Mucosa of stomach (tissue), 1 donor: ENCODE results near the gene ISCA2.

ENCODE experiments used
- H3K27me3 ChIP-seq: one replicate; pipeline ENCODE4 v1.7.0; 2013; ENCODE audit warnings: mild to moderate bottlenecking, low read length; ENCODE audit not compliant: control insufficient read depth, insufficient read depth
- H3K36me3 ChIP-seq: one replicate; pipeline ENCODE4 v1.7.0; 2013; ENCODE audit warnings: low read length; ENCODE audit not compliant: control insufficient read depth, insufficient read depth
- H3K4me1 ChIP-seq: one replicate; pipeline ENCODE4 v1.7.0; 2013; ENCODE audit warnings: mild to moderate bottlenecking, low read length; ENCODE audit not compliant: control insufficient read depth, insufficient read depth
- H3K4me3 ChIP-seq: one replicate; pipeline ENCODE4 v1.7.0; 2013; ENCODE audit warnings: low read length
- H3K9ac ChIP-seq: one replicate; pipeline ENCODE4 v1.7.0; 2013; ENCODE audit warnings: mild to moderate bottlenecking, low read length, moderate library complexity
- H3K9me3 ChIP-seq: one replicate; pipeline ENCODE4 v1.7.0; 2013; ENCODE audit warnings: mild to moderate bottlenecking, low read length, moderate library complexity; ENCODE audit not compliant: control insufficient read depth
- donor health status: Pancreatic carcinoma.

The ISCA2 gene

DNA sequence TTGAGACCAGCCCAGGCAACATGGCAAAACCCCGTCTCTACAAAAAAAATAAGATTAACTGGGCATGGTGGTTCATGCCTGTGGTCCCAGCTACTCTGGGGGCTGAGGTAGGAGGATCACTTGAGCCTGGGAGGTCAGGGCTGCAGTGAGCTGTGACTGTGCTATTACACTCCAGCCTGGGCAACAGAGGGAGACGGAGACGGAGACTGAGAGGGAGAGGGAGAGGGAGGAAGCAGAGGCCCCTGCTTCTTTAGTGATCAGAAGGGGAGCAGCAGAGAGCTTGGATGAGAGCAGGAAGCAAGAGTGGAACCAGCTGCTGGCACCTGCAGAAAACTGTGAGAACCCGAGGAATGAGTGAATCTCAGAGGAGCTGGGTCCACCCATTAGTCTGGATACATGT, 45.9 kb downstream of the ISCA2 start:
- no peak overlapping the region for H3K9ac ChIP-seq
- no peaks in the 10 kb centered on the region for H3K9me3 ChIP-seq
- H3K4me1 ChIP-seq: no peaks in the 10 kb centered on the region
- H3K27me3 ChIP-seq: no peaks in the 10 kb centered on the region
- no peak overlapping the region for H3K4me3 ChIP-seq
- H3K36me3 ChIP-seq: no peaks in the 10 kb centered on the region

GRCh38 chr14:74541225-74541624, 47.7 kb downstream of the ISCA2 start:
- no peaks in the 10 kb centered on the region for H3K9me3 ChIP-seq
- no peaks in the 10 kb centered on the region for H3K36me3 ChIP-seq
- H3K4me1 ChIP-seq: no peaks in the 10 kb centered on the region
- H3K4me3 ChIP-seq: no peak overlapping the region
- no peaks in the 10 kb centered on the region for H3K27me3 ChIP-seq
- H3K9ac ChIP-seq: no peak overlapping the region

DNA sequence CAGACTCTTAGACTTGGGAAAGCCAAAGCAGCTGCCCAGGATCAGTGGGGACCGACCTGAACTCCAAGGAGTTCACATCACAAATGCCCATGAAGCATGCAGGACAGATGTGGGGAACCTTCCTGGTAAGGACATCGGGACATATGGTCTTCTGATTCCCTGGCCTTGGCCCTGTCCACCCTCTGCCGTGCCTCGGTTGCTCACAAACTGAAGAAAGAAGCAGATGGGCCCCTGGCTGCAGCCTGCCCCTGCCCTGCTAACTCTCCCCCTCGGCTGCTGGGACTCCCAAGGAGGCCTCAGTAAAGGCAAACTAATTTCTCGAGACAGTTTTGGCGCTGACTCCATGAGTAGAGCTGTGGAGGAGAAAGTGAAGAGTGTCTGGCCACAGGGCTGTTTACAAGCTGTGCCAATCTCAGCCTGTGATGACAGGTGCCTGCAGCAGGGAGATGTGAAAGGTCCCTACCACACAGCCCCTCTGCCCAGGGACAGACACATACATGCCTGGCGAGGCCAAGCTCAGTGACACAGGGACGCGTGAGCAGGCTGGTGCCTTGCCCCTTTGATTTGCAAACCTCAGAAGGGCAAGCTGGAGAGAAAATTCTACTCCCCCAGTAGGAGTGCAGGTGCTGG, 48.6 kb downstream of the ISCA2 start:
- no peak overlapping the region for H3K4me3 ChIP-seq
- no peaks in the 10 kb centered on the region for H3K9me3 ChIP-seq
- H3K9ac ChIP-seq: no peak overlapping the region
- H3K27me3 ChIP-seq: no peaks in the 10 kb centered on the region
- H3K4me1 ChIP-seq: no peaks in the 10 kb centered on the region
- H3K36me3 ChIP-seq: no peaks in the 10 kb centered on the region

DNA sequence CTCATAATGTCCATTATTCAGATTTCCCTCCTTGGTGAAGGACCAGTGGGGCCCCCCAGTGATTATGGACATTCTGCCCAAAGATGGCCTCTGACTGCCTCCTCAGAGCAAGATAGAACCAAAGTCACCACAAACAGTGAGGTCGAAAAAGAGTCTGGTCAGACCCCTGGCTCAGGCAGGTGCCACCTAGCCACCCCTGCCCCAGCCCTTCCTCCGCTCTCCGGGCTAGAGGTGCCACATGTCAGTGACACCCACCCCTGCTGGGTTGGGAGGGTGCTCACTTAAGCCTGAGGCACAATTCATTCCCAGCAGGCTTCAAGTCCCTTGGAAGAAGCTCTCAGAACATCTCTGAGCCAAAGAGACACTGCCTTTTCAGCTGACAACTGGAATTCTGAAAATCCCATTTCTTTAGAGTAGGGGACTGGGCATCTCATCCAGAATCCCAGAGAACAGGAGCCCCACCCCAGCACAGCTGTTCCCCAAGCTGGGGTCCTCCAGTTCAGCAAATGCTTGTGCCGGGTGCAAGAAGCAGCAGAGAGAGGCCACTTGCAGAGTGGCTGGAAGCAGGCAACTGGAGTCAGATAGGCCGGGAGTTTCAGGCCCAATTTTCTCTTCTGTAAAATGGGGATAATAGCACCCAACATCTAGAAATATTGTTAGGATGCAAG, 50.3 kb downstream of the ISCA2 start:
- H3K4me1 ChIP-seq: no peaks in the 10 kb centered on the region
- no peaks in the 10 kb centered on the region for H3K9me3 ChIP-seq
- H3K9ac ChIP-seq: no peak overlapping the region
- H3K36me3 ChIP-seq: no peaks in the 10 kb centered on the region
- no peaks in the 10 kb centered on the region for H3K27me3 ChIP-seq
- no peak overlapping the region for H3K4me3 ChIP-seq

GRCh38 chr14:74545386-74545785, 51.8 kb downstream of the ISCA2 start:
- Histone ChIP-seq H3K36me3 (no peaks in the 10 kb centered on the region), H3K9ac (no peak overlapping the region), H3K4me1 (no peaks in the 10 kb centered on the region)

DNA sequence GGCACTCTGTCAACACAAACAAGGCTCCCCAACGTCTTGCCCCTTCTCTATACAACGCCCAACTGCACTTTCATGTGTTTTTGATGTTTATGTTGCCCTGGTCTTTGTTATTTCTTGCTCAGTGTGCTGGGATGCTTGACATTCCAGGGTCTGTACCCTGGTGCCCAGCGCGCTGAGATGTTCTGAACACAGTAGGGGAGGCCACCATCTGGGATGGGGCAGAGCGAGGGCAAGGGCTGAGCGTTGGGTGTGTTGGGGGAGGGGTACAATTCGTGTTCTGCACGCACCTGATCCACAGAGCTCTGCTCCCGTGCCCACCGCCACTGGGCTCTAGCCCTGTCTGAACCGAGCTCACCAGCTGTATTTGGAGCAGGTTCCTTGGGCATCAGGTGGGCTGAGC, 52.9 kb downstream of the ISCA2 start:
- Histone ChIP-seq H3K9ac (no peak overlapping the region), H3K4me3 (no peak overlapping the region), H3K27me3 (no peaks in the 10 kb centered on the region), H3K36me3 (no peaks in the 10 kb centered on the region), H3K9me3 (no peaks in the 10 kb centered on the region), H3K4me1 (no peaks in the 10 kb centered on the region)

More at GRCh38 chr14:74545386-74545785, 51.8 kb downstream of the ISCA2 start:
- H3K4me3 ChIP-seq: no peak overlapping the region
- H3K27me3 ChIP-seq: no peaks in the 10 kb centered on the region
- no peaks in the 10 kb centered on the region for H3K9me3 ChIP-seq
